Measurements from ENCODE around the gene THRB.

THRB gene

DNA sequence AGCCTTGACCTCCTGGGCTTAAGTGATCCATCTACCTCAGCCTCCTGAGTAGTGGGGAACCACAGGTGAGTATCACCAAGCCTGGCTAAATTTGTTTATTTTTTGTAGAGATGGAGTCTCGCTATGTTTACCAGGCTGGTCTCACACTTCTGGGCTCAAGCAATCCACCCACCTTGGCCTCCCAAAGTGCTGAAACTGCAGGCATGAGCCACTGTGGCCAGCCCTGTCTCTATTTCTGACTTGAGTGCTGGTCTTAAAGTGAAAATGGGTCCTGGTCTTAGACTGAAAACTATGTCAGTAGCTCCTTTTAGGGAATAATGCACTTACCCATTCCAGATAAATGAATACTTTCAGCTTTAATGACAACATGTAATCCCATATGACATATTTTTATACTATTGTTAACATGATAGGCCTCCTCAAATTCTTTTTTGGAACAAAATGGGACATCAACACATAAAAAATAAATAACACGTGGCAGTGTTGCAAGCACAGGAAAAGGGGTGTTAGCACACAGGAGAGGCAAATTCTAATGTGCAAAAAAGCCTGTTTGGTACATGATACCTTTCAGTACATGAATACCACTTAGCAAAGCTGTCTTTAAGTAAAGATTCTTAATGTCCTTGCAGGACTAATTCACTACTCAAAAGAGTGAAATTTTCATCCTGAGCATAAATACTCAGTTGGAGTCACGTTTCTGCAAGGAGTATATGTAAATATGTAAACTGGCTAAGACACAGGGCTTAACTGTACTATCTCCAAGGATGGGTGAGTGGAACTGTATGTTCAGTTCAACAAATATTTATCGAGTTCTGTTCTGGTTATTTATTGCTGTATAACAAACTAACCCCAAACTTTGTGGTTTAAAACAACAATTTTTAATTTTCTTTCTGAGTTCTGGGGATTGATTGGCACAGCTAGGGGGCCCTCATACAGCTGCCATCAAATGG is 354.9 kb downstream of the THRB start:
- H3K4me3 Mint-ChIP-seq, result no peak overlapping the region
- peaks cover 2% of the 10 kb centered on the region for H3K36me3 Mint-ChIP-seq
- H3K4me1 Mint-ChIP-seq (ENCODE audit: low read depth), result no peaks in the 10 kb centered on the region
- H3K27ac Mint-ChIP-seq, result no peak overlapping the region
- H3K27me3 Mint-ChIP-seq, result no peaks in the 10 kb centered on the region
- no peaks in the 10 kb centered on the region for H3K9me3 Mint-ChIP-seq (ENCODE audit: low read depth)

GRCh38 chr3:24138876-24139256 is 355.8 kb downstream of the THRB start:
- H3K9me3 Mint-ChIP-seq (ENCODE audit: low read depth), result no peaks in the 10 kb centered on the region
- H3K27me3 Mint-ChIP-seq, result no peaks in the 10 kb centered on the region
- no peak overlapping the region for H3K4me3 Mint-ChIP-seq
- no peak overlapping the region for H3K27ac Mint-ChIP-seq
- H3K4me1 Mint-ChIP-seq (ENCODE audit: low read depth), result no peaks in the 10 kb centered on the region
- H3K36me3 Mint-ChIP-seq, result peaks cover 2% of the 10 kb centered on the region

DNA sequence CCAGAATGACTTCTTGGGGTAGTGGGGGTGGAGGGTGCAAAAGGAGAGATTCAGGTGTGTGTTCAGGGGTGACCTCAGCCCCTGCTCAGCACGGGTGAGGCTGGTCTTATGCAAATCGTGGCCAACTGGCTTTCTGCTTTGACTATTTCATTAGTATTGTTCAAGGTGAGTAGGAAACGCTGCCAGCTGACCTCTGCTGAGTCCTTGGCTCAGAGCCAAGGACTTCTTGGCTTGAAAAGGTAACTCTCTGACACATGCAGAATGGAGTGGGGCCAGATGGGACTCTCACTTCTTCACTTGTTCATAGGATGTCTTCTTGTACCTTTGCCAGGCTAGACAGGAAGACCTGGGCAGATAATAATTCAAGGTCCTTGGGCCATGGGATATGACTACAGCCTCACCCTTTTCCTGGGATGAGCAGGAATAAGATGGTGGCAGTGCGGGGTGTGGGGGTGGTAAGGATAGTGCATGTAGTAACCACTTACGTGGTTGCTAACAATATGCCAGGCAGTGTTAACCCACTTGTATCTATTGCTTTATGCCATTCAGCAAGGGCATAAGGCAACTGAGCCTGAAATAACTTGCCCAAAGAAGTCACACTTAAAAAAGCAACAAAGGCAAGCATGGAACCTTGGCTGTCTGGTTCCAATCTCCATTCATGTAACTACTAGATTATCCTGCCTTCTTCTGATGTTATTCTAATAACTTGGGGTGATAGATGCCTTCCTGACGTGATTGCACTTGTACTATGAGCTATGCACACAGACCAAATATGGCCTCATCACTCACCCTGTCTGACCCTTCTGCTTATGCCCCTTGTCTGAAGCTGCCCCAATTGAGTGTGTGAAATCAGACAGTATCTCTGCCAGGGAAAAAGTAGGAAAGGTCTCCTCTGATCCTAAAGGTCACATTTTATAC is 356.4 kb downstream of the THRB start:
- Mint-ChIP-seq H3K4me1 (ENCODE audit: low read depth) (no peaks in the 10 kb centered on the region), H3K27me3 (no peaks in the 10 kb centered on the region), H3K27ac (no peak overlapping the region), H3K9me3 (ENCODE audit: low read depth) (no peaks in the 10 kb centered on the region), H3K36me3 (peaks cover 2% of the 10 kb centered on the region), H3K4me3 (no peak overlapping the region)

- no peaks in the 10 kb centered on the region for H3K4me1 Mint-ChIP-seq (ENCODE audit: low read depth)
- peaks cover 1% of the 10 kb centered on the region for H3K36me3 Mint-ChIP-seq
- H3K27me3 Mint-ChIP-seq, result no peaks in the 10 kb centered on the region
- no peaks in the 10 kb centered on the region for H3K9me3 Mint-ChIP-seq (ENCODE audit: low read depth)
- no peak overlapping the region for H3K4me3 Mint-ChIP-seq
- H3K27ac Mint-ChIP-seq, result no peak overlapping the region
Observed at GRCh38 chr3:24137334-24137733, 357.3 kb downstream of the THRB start.

DNA sequence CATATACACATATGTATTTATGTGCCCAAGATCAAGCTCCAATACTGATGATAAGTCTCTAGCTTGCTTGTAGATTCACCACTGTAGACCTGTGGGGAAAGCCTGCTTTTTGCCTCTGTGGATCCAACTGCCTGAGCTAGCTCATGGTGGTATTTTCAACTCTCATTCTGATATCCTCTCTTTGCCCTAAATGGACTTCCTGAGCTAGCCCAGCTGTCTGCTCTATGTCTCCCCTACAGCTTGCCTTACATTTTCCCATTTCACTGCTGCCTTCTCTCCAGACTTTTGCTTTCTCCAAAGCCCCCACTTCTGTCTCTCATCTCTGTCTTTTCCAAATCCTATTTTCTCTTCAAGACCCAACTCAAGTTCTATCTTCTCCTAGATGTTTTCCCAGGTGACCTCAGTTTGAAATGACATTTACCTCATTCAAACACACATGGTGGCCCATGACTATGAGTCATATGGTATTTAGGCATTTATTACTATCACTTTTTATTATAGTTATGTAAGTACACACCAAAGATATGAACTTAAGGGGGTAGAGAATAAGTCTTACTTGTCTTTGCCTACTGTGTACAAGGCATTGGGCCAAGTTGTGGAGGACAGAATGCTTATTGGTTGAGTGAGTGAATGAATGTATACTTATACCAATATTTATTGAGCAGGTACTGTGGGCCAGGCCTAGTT is 357.9 kb downstream of the THRB start:
- no peaks in the 10 kb centered on the region for H3K9me3 Mint-ChIP-seq (ENCODE audit: low read depth)
- no peaks in the 10 kb centered on the region for H3K4me1 Mint-ChIP-seq (ENCODE audit: low read depth)
- H3K4me3 Mint-ChIP-seq, result no peak overlapping the region

GRCh38 chr3:24135280-24135679 is 359.4 kb downstream of the THRB start:
- Mint-ChIP-seq H3K9me3 (ENCODE audit: low read depth) (no peaks in the 10 kb centered on the region), H3K27ac (no peak overlapping the region), H3K27me3 (no peaks in the 10 kb centered on the region), H3K4me3 (no peak overlapping the region), H3K4me1 (ENCODE audit: low read depth) (no peaks in the 10 kb centered on the region), H3K36me3 (no peaks in the 10 kb centered on the region)

More for the DNA sequence above, 357.9 kb downstream of the THRB start:
- no peaks in the 10 kb centered on the region for H3K27me3 Mint-ChIP-seq
- no peak overlapping the region for H3K27ac Mint-ChIP-seq
- no peaks in the 10 kb centered on the region for H3K36me3 Mint-ChIP-seq

DNA sequence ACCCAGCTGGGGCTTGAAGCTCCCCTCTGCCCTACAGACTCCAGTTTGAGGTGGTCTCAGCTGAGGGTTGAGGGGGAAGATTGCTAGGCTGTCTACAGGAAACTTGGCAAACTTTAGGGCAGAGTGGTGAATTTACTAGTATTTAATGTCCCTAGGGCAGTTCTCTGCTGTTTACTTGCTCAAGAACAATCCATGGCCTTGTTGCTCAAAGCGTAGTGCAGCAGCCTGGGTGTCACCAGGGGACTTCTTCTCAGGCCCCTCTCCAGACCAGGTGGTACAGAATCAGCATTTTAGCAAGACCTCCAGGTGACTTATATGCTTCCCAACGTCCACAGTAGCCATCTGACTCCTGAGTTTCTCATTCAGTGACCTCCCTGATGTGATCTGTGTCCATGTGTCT is 360.7 kb downstream of the THRB start:
- no peaks in the 10 kb centered on the region for H3K9me3 Mint-ChIP-seq (ENCODE audit: low read depth)
- no peaks in the 10 kb centered on the region for H3K4me1 Mint-ChIP-seq (ENCODE audit: low read depth)
- H3K27me3 Mint-ChIP-seq, result no peaks in the 10 kb centered on the region
- H3K4me3 Mint-ChIP-seq, result no peak overlapping the region
- H3K27ac Mint-ChIP-seq, result no peak overlapping the region
- no peaks in the 10 kb centered on the region for H3K36me3 Mint-ChIP-seq

DNA sequence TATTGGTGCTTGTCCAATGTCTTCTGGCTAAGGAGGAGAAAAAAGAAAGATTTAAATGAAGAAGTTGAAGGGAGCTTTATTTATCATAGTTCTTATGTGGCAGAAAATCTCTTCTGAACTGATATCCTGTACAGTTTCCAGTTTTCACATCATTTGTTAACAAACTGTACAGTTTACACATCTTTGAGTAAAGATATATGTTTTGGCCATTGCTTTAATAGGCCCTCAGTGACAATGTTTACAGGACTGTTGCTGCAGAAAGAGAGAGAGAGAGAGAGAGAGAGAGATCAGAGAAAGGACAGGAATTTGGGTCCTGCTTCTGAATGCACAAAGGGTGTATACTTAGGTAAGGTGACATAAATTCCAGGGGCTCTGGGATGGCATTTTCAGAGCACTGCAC is 361.2 kb downstream of the THRB start:
- H3K4me1 Mint-ChIP-seq (ENCODE audit: low read depth), result no peaks in the 10 kb centered on the region
- H3K36me3 Mint-ChIP-seq, result no peaks in the 10 kb centered on the region
- H3K27me3 Mint-ChIP-seq, result no peaks in the 10 kb centered on the region
- no peaks in the 10 kb centered on the region for H3K9me3 Mint-ChIP-seq (ENCODE audit: low read depth)
- H3K4me3 Mint-ChIP-seq, result no peak overlapping the region
- H3K27ac Mint-ChIP-seq, result no peak overlapping the region

- H3K9me3 Mint-ChIP-seq (ENCODE audit: low read depth), result no peaks in the 10 kb centered on the region
- no peaks in the 10 kb centered on the region for H3K36me3 Mint-ChIP-seq
- no peak overlapping the region for H3K27ac Mint-ChIP-seq
- H3K27me3 Mint-ChIP-seq, result no peaks in the 10 kb centered on the region
- no peaks in the 10 kb centered on the region for H3K4me1 Mint-ChIP-seq (ENCODE audit: low read depth)
- H3K4me3 Mint-ChIP-seq, result no peak overlapping the region
Observed at GRCh38 chr3:24129549-24129948, 365.1 kb downstream of the THRB start.

- no peak overlapping the region for H3K27ac Mint-ChIP-seq
- no peaks in the 10 kb centered on the region for H3K4me1 Mint-ChIP-seq (ENCODE audit: low read depth)
- H3K9me3 Mint-ChIP-seq (ENCODE audit: low read depth), result no peaks in the 10 kb centered on the region
- no peak overlapping the region for H3K4me3 Mint-ChIP-seq
- no peaks in the 10 kb centered on the region for H3K36me3 Mint-ChIP-seq
- H3K27me3 Mint-ChIP-seq, result no peaks in the 10 kb centered on the region
Observed at GRCh38 chr3:24128199-24129005, 366.2 kb downstream of the THRB start.

- no peaks in the 10 kb centered on the region for H3K9me3 Mint-ChIP-seq (ENCODE audit: low read depth)
- H3K4me1 Mint-ChIP-seq (ENCODE audit: low read depth), result no peaks in the 10 kb centered on the region
- H3K27me3 Mint-ChIP-seq, result peaks cover under 1% of the 10 kb centered on the region
- no peaks in the 10 kb centered on the region for H3K36me3 Mint-ChIP-seq
- no peak overlapping the region for H3K4me3 Mint-ChIP-seq
- H3K27ac Mint-ChIP-seq, result no peak overlapping the region
Observed at GRCh38 chr3:24123596-24123995, 371.1 kb downstream of the THRB start.

GRCh38 chr3:24120434-24120833 is 374.2 kb downstream of the THRB start:
- H3K27ac Mint-ChIP-seq, result no peak overlapping the region

DNA sequence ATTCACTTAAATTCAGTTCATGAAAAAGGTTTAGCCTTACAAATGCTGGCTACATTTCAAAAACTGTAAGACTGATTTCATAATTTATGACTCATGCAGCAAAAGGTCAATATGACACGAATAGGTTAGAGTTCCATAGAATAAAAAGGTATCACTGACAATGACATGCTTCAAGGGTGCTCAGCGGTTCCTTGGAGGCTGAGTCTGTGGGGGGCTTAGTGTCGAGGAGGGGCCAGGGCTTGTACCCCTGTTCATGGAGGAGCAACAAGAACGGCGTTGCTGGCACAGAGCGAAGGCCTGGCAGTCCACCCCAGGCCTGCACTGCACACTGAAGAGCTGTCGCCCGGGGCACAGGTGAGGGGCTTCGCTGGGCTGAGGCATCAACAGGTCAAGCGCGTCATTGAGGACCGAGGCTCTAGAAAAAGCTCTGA is 375.3 kb downstream of the THRB start:
- no peak overlapping the region for H3K27ac Mint-ChIP-seq
- peaks cover 5% of the 10 kb centered on the region for H3K27me3 Mint-ChIP-seq
- no peaks in the 10 kb centered on the region for H3K4me1 Mint-ChIP-seq (ENCODE audit: low read depth)
- no peaks in the 10 kb centered on the region for H3K9me3 Mint-ChIP-seq (ENCODE audit: low read depth)
- no peak overlapping the region for H3K4me3 Mint-ChIP-seq
- no peaks in the 10 kb centered on the region for H3K36me3 Mint-ChIP-seq

More at GRCh38 chr3:24120434-24120833, 374.2 kb downstream of the THRB start:
- Mint-ChIP-seq H3K4me1 (ENCODE audit: low read depth) (no peaks in the 10 kb centered on the region), H3K27me3 (peaks cover 3% of the 10 kb centered on the region), H3K9me3 (ENCODE audit: low read depth) (no peaks in the 10 kb centered on the region), H3K36me3 (no peaks in the 10 kb centered on the region), H3K4me3 (no peak overlapping the region)

- Mint-ChIP-seq H3K9me3 (ENCODE audit: low read depth) (no peaks in the 10 kb centered on the region), H3K36me3 (no peaks in the 10 kb centered on the region), H3K27me3 (peaks cover 5% of the 10 kb centered on the region), H3K27ac (no peak overlapping the region), H3K4me3 (no peak overlapping the region), H3K4me1 (ENCODE audit: low read depth) (no peaks in the 10 kb centered on the region)
Observed at GRCh38 chr3:24117508-24117907, 377.1 kb downstream of the THRB start.

Measured in activated naive CD8-positive, alpha-beta T cell (primary cell).